Neuronal stem cell (in vitro differentiated cells): ENCODE results near the gene TMEM187.

Experiments used
- DNase-seq: peaks from one replicate; pipeline ENCODE4 v3.0.0-alpha.2; 2013; ENCODE audit warnings: low spot score
- H2AFZ ChIP-seq: one replicate; pipeline ENCODE4 v1.6.1; 2013; ENCODE audit warnings: mild to moderate bottlenecking, low read length, inconsistent platforms
- H2AK5ac ChIP-seq: 2 replicates; pipeline ENCODE4 v1.6.1; 2013; ENCODE audit warnings: low read depth, mild to moderate bottlenecking, inconsistent platforms, low read length, moderate library complexity, mixed read lengths
- H2BK120ac ChIP-seq: 2 replicates; pipeline ENCODE4 v1.6.1; 2013; ENCODE audit warnings: low read depth, mild to moderate bottlenecking, inconsistent platforms, low read length, moderate library complexity, mixed read lengths
- H2BK12ac ChIP-seq: one replicate; pipeline ENCODE4 v1.6.1; 2013; ENCODE audit warnings: low read length, inconsistent platforms
- H2BK15ac ChIP-seq: 2 replicates; pipeline ENCODE4 v1.6.1; 2013; ENCODE audit warnings: mild to moderate bottlenecking, low read length, inconsistent platforms, mixed read lengths
- H2BK5ac ChIP-seq: one replicate; pipeline ENCODE4 v1.6.1; 2013; ENCODE audit warnings: inconsistent platforms, mild to moderate bottlenecking, low read length, moderate library complexity
- H3K14ac ChIP-seq: one replicate; pipeline ENCODE4 v1.6.1; 2013; ENCODE audit warnings: low read length, inconsistent platforms
- H3K18ac ChIP-seq: 2 replicates; pipeline ENCODE4 v1.6.1; 2013; ENCODE audit warnings: low read length, inconsistent platforms
- H3K23ac ChIP-seq: 2 replicates; pipeline ENCODE4 v1.6.1; 2013; ENCODE audit warnings: low read depth, mild to moderate bottlenecking, mixed read lengths, low read length, inconsistent platforms; ENCODE audit not compliant: poor library complexity
- H3K27ac ChIP-seq: replicated peaks from 3 replicates; pipeline ENCODE4 v1.5.1; 2013; ENCODE audit warnings: low read length, inconsistent platforms
- H3K27me3 ChIP-seq, 3 experiments: 2 replicates each; pipeline ENCODE4 v1.6.1; 2013; ENCODE audit warnings: low read length in 3 of 3, mild to moderate bottlenecking in 2 of 3, inconsistent platforms in 1 of 3, low read depth in 1 of 3, mixed read lengths in 1 of 3, moderate library complexity in 1 of 3; ENCODE audit not compliant: control insufficient read depth in 3 of 3, insufficient read depth in 3 of 3
- H3K36me3 ChIP-seq, 2 donors: replicated peaks in 1 of 2; 2 replicates each; pipeline ENCODE4 v1.6.1; 2013; ENCODE audit warnings: low read length in 2 of 2; ENCODE audit not compliant: control insufficient read depth in 2 of 2, insufficient read depth in 2 of 2
- H3K4ac ChIP-seq: 2 replicates; pipeline ENCODE4 v1.6.1; 2013; ENCODE audit warnings: inconsistent platforms, mild to moderate bottlenecking, low read length, moderate library complexity
- H3K4me1 ChIP-seq, 2 donors: 1 replicate in 1 of 2; 2 replicates in 1 of 2; pipeline ENCODE4 v1.6.1; 2013; ENCODE audit warnings: low read length in 2 of 2, low read depth in 1 of 2; ENCODE audit not compliant: control insufficient read depth in 2 of 2, insufficient read depth in 1 of 2
- H3K4me2 ChIP-seq: one replicate; pipeline ENCODE4 v1.6.1; 2013; ENCODE audit warnings: mild to moderate bottlenecking, low read length, inconsistent platforms; ENCODE audit not compliant: insufficient read depth, poor library complexity, severe bottlenecking
- H3K4me3 ChIP-seq, 2 donors: 2 replicates each; pipeline ENCODE4 v1.5.1; 2013; ENCODE audit warnings: low read length in 2 of 2, mild to moderate bottlenecking in 2 of 2, inconsistent platforms in 1 of 2, moderate library complexity in 1 of 2
- H3K79me1 ChIP-seq: one replicate; pipeline ENCODE4 v1.6.1; 2013; ENCODE audit warnings: low read depth, mild to moderate bottlenecking, inconsistent platforms, low read length, moderate library complexity
- H3K9ac ChIP-seq: one replicate; pipeline ENCODE4 v1.6.1; 2013; ENCODE audit warnings: mild to moderate bottlenecking, low read depth, low read length, inconsistent platforms; ENCODE audit not compliant: poor library complexity
- H3K9me3 ChIP-seq, 2 donors: replicated peaks in 1 of 2; 2 replicates each; pipeline versions ENCODE3 to v1.6.1; 2013; ENCODE audit warnings: low read length in 2 of 2, mild to moderate bottlenecking in 2 of 2, inconsistent platforms in 1 of 2, low read depth in 1 of 2, mixed read lengths in 1 of 2, moderate library complexity in 1 of 2; ENCODE audit not compliant: control insufficient read depth in 2 of 2, insufficient read depth in 1 of 2
- H4K8ac ChIP-seq: one replicate; pipeline ENCODE4 v1.6.1; 2013; ENCODE audit warnings: low read depth, mild to moderate bottlenecking, inconsistent platforms, low read length, moderate library complexity
- H4K91ac ChIP-seq: one replicate; pipeline ENCODE4 v1.6.1; 2013; ENCODE audit warnings: low read length, low read depth, mild to moderate bottlenecking, inconsistent platforms; ENCODE audit not compliant: poor library complexity
- WGBS, 2 donors: extraction: QIAGEN DNeasy Blood & Tissue Kit; methylation state at CpG; one replicate each; pipeline ENCODE4 v1.1.7; 2013; ENCODE audit warnings: missing lambda C conversion rate in 2 of 2, mixed read lengths in 1 of 2; ENCODE audit not compliant: insufficient read length in 2 of 2, insufficient replicate concordance in 1 of 2; ENCODE audit errors: extremely low coverage in 2 of 2; 5-methylcytosine and 5-hydroxymethylcytosine counted together

The TMEM187 gene

GRCh38 chrX:153937056-153937455 is 35.5 kb upstream of the TMEM187 start:
- Histone ChIP-seq H2BK5ac (no peak overlapping the region), H2AFZ (no peak overlapping the region), H3K4me2 (no peak overlapping the region), H3K36me3 (peaks cover 1 to 12% of the 10 kb centered on the region in 2 donors), H3K23ac (no peak overlapping the region), H2BK15ac (no peak overlapping the region), H3K27ac (no peak overlapping the region), H3K4me1 (peaks cover 4 to 8% of the 10 kb centered on the region in 2 donors), H3K9ac (no peak overlapping the region), H2BK12ac (no peak overlapping the region), H4K8ac (no peak overlapping the region), H3K79me1 (peaks cover 6% of the 10 kb centered on the region), H2AK5ac (no peak overlapping the region), H3K4me3 (no peak overlapping the region), H4K91ac (no peak overlapping the region), H3K9me3 (no peaks in the 10 kb centered on the region), H2BK120ac (no peak overlapping the region), H3K4ac (no peak overlapping the region), H3K18ac (no peak overlapping the region), H3K14ac (no peak overlapping the region), H3K27me3 (peaks cover 0 to 15% (median 0%) of the 10 kb centered on the region in 3 experiments)
- WGBS, 2 donors: no CpG with 5 or more reads among the region's 3 CpGs
- DNase-seq: no peak

- Histone ChIP-seq H3K14ac (no peak overlapping the region), H2AK5ac (no peak overlapping the region), H2BK5ac (no peak overlapping the region), H3K9ac (no peak overlapping the region), H3K4me3 (no peak overlapping the region), H2BK120ac (no peak overlapping the region), H4K8ac (no peak overlapping the region), H3K79me1 (peaks cover 6% of the 10 kb centered on the region), H3K4me1 (peaks cover 4 to 8% of the 10 kb centered on the region in 2 donors), H3K23ac (no peak overlapping the region), H2AFZ (no peak overlapping the region), H4K91ac (no peak overlapping the region), H2BK12ac (no peak overlapping the region), H3K18ac (no peak overlapping the region), H2BK15ac (no peak overlapping the region), H3K36me3 (no peaks in the 10 kb centered on the region), H3K27me3 (peaks cover 0 to 9% (median 0%) of the 10 kb centered on the region in 3 experiments), H3K27ac (no peak overlapping the region), H3K4ac (no peak overlapping the region), H3K4me2 (no peak overlapping the region), H3K9me3 (no peaks in the 10 kb centered on the region)
- no CpG with 5 or more reads among the region's 10 CpGs for whole genome bisulfite sequencing, 2 donors
- DNase-seq: no peak
Observed at GRCh38 chrX:153938226-153938786, 34.2 kb upstream of the TMEM187 start.

- H3K4ac ChIP-seq: no peak overlapping the region
- no peaks in the 10 kb centered on the region for H3K36me3 ChIP-seq
- peaks cover 2 to 12% of the 10 kb centered on the region in 2 donors for H3K4me1 ChIP-seq
- no peak overlapping the region for H4K8ac ChIP-seq
- no peak for DNase-seq
- H3K27me3 ChIP-seq: peaks cover 0 to 14% (median 0%) of the 10 kb centered on the region in 3 experiments
- H3K79me1 ChIP-seq: no peaks in the 10 kb centered on the region
- H3K14ac ChIP-seq: no peak overlapping the region
- no peak overlapping the region for H3K27ac ChIP-seq
- H3K23ac ChIP-seq: no peak overlapping the region
- H3K4me3 ChIP-seq: no peak overlapping the region
- H3K4me2 ChIP-seq: no peak overlapping the region
- no peak overlapping the region for H3K9ac ChIP-seq
- H4K91ac ChIP-seq: no peak overlapping the region
- no peaks in the 10 kb centered on the region for H3K9me3 ChIP-seq
- no peak overlapping the region for H2BK15ac ChIP-seq
- no peak overlapping the region for H2BK12ac ChIP-seq
- H2AFZ ChIP-seq: no peak overlapping the region
- no peak overlapping the region for H2AK5ac ChIP-seq
- H2BK120ac ChIP-seq: no peak overlapping the region
- H3K18ac ChIP-seq: no peak overlapping the region
- H2BK5ac ChIP-seq: no peak overlapping the region
- WGBS, 2 donors: no CpG with 5 or more reads among the region's 7 CpGs
Observed at GRCh38 chrX:153939573-153939972, 33.0 kb upstream of the TMEM187 start.

- DNase-seq: no peak
- H3K23ac ChIP-seq: no peak overlapping the region
Observed at GRCh38 chrX:153941336-153942252, 31.0 kb upstream of the TMEM187 start.

More at GRCh38 chrX:153941336-153942252, 31.0 kb upstream of the TMEM187 start:
- no peaks in the 10 kb centered on the region for H3K9me3 ChIP-seq
- H2BK12ac ChIP-seq: no peak overlapping the region
- no peak overlapping the region for H4K8ac ChIP-seq
- H3K4ac ChIP-seq: no peak overlapping the region
- no peak overlapping the region for H3K4me2 ChIP-seq
- no peak overlapping the region for H3K14ac ChIP-seq
- peak overlapping the region; percentile 57 for H3K18ac ChIP-seq
- no peak overlapping the region for H4K91ac ChIP-seq
- no peak overlapping the region for H3K4me3 ChIP-seq
- no peaks in the 10 kb centered on the region for H3K79me1 ChIP-seq
- H2AFZ ChIP-seq: no peak overlapping the region
- no peak overlapping the region for H2BK120ac ChIP-seq
- H3K9ac ChIP-seq: no peak overlapping the region
- peaks cover 0 to 12% of the 10 kb centered on the region in 2 donors for H3K4me1 ChIP-seq
- no peak overlapping the region for H2BK15ac ChIP-seq
- H3K27ac ChIP-seq: no peak overlapping the region
- no peak overlapping the region for H2BK5ac ChIP-seq
- no CpG with 5 or more reads among the region's 23 CpGs for WGBS, 2 donors
- peaks cover 0 to 14% (median 0%) of the 10 kb centered on the region in 3 experiments for H3K27me3 ChIP-seq
- no peaks in the 10 kb centered on the region for H3K36me3 ChIP-seq
- no peak overlapping the region for H2AK5ac ChIP-seq
